ENCODE data around the gene AK9.

- no peak for TF ChIP-seq GATA2 (IDR thresholded peaks at IDR 0.05; ENCODE audit: low read depth, low read length)
- TF ChIP-seq GATA3 (IDR thresholded peaks at IDR 0.05; ENCODE audit: low read depth, low read length) = no peak
Measured at GRCh38 chr6:109443425-109443950, 247.5 kb downstream of the AK9 start.
